Measurements from ENCODE around the gene NCOA7. TPM values are rescaled to one million over a fixed set of nuclear protein-coding genes. Genes with fewer than 3 reads are reported as not detected.
"Not testable (repeated sequence)": the region's sequence is repeated elsewhere in the genome, so short reads cannot be mapped to it uniquely, and the experiment has no call there.

NCOA7 gene
- total and polyA plus RNA-seq, 9 donors = 5.5 to 9.1 (median 6.1) TPM

GRCh38 chr6:125802383-125802782 is 11.6 kb downstream of the NCOA7 start:
- Histone ChIP-seq H3K4me3 (ENCODE audit: low read length) (no peak overlapping the region), H3K27ac (ENCODE audit: low read length) (no peak overlapping the region), H3K9me3 (replicated peaks; ENCODE audit: control insufficient read depth, low read depth, low read length) (no peaks in the 10 kb centered on the region), H3K36me3 (ENCODE audit: control insufficient read depth, insufficient read depth, low read length) (no peaks in the 10 kb centered on the region), H3K4me1 (ENCODE audit: control insufficient read depth, insufficient read depth, low read length) (no peaks in the 10 kb centered on the region), H3K27me3 (ENCODE audit: control insufficient read depth, insufficient read depth, low read length) (no peaks in the 10 kb centered on the region)
- no peak for DNase-seq
- 83% methylated on average over 1 of the region's 2 CpGs for WGBS (ENCODE audit: insufficient coverage)

DNA sequence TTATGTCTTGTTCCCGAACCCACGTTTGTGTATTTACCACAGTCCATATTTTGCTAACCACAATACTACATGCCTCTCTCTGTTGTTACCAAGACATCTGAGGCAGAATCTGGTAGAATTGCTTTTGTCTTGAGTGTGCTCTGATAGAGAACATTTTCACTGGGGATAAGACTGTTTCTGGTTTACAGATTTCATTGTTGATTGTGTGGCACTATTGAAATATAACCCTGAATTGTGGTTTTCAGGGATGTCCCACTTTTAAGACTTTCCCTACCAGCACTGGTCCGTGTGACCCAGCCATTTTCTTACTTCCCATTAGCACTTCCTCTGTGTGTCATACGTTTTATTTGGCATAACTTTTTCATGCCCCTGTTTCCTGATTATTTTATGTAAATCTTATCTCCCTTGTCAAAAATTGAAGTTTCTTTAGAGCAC is 12.2 kb downstream of the NCOA7 start:
- Histone ChIP-seq H3K4me1 (ENCODE audit: control insufficient read depth, insufficient read depth, low read length) (no peaks in the 10 kb centered on the region), H3K36me3 (ENCODE audit: control insufficient read depth, insufficient read depth, low read length) (no peaks in the 10 kb centered on the region), H3K27ac (ENCODE audit: low read length) (no peak overlapping the region), H3K27me3 (ENCODE audit: control insufficient read depth, insufficient read depth, low read length) (no peaks in the 10 kb centered on the region), H3K4me3 (ENCODE audit: low read length) (no peak overlapping the region), H3K9me3 (replicated peaks; ENCODE audit: control insufficient read depth, low read depth, low read length) (no peaks in the 10 kb centered on the region)
- DNase-seq = peak; percentile 38
- WGBS (ENCODE audit: insufficient coverage) = 20% methylated on average over 1 of the region's 4 CpGs

- Histone ChIP-seq H3K36me3 (ENCODE audit: control insufficient read depth, insufficient read depth, low read length) (no peaks in the 10 kb centered on the region), H3K27me3 (ENCODE audit: control insufficient read depth, insufficient read depth, low read length) (no peaks in the 10 kb centered on the region), H3K4me1 (ENCODE audit: control insufficient read depth, insufficient read depth, low read length) (no peaks in the 10 kb centered on the region), H3K4me3 (ENCODE audit: low read length) (no peak overlapping the region), H3K9me3 (replicated peaks; ENCODE audit: control insufficient read depth, low read depth, low read length) (no peaks in the 10 kb centered on the region), H3K27ac (ENCODE audit: low read length) (no peak overlapping the region)
- DNase-seq = no peak
Observed at GRCh38 chr6:125804264-125804663, 13.5 kb downstream of the NCOA7 start.

GRCh38 chr6:125804866-125805425 is 14.2 kb downstream of the NCOA7 start:
- 100% methylated on average over 2 of the region's 10 CpGs for WGBS (ENCODE audit: insufficient coverage)
- not testable (repeated sequence) for H3K4me1 ChIP-seq (ENCODE audit: control insufficient read depth, insufficient read depth, low read length); H3K36me3 ChIP-seq (ENCODE audit: control insufficient read depth, insufficient read depth, low read length); H3K9me3 ChIP-seq (replicated peaks; ENCODE audit: control insufficient read depth, low read depth, low read length); DNase-seq; H3K4me3 ChIP-seq (ENCODE audit: low read length); H3K27ac ChIP-seq (ENCODE audit: low read length); H3K27me3 ChIP-seq (ENCODE audit: control insufficient read depth, insufficient read depth, low read length)

DNA sequence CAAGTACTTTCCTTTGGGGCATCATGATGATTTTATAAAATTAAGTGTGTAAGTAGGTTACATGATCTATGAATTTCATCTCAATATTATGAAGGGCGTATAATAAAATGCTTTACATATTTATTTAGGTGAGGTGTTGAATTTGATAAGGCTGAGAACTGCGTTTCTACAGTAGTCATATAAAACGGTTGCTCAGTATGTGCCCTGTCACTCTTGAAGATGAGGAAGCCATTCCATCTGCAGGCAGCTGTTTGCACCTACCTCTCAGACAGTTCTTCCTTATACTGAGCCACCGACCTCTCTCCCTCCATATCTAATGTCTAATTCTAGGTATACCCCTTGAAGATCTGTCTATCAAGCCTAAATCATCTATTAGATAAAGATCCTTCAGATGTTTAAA is 16.1 kb downstream of the NCOA7 start:
- Histone ChIP-seq H3K4me1 (ENCODE audit: control insufficient read depth, insufficient read depth, low read length) (no peaks in the 10 kb centered on the region), H3K27ac (ENCODE audit: low read length) (no peak overlapping the region), H3K27me3 (ENCODE audit: control insufficient read depth, insufficient read depth, low read length) (no peaks in the 10 kb centered on the region), H3K4me3 (ENCODE audit: low read length) (no peak overlapping the region), H3K36me3 (ENCODE audit: control insufficient read depth, insufficient read depth, low read length) (no peaks in the 10 kb centered on the region), H3K9me3 (replicated peaks; ENCODE audit: control insufficient read depth, low read depth, low read length) (no peaks in the 10 kb centered on the region)
- DNase-seq = no peak
- WGBS (ENCODE audit: insufficient coverage) = 100% methylated on average over 1 of the region's 4 CpGs

DNA sequence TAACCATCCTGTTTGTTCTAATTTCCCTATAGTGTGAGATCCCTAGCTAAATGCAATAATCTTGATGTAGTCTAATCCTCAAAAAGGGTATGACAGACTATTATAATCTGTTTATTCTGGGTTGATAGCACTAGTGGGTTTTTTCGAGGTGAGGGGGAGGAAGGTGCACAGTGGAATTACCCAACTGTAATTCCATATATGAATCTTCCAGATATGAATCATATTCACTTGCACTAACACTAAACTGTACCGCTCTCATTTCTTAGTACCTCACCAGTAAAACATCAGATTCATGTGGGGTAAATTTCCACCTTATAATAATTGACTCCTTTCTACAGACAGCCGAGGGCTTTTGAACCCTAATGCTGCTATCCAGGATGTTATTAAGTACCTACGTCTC is 16.5 kb downstream of the NCOA7 start:
- H3K27me3 ChIP-seq (ENCODE audit: control insufficient read depth, insufficient read depth, low read length) = no peaks in the 10 kb centered on the region
- no peak for DNase-seq
- H3K4me3 ChIP-seq (ENCODE audit: low read length) = no peak overlapping the region
- no peaks in the 10 kb centered on the region for H3K36me3 ChIP-seq (ENCODE audit: control insufficient read depth, insufficient read depth, low read length)
- H3K4me1 ChIP-seq (ENCODE audit: control insufficient read depth, insufficient read depth, low read length) = no peaks in the 10 kb centered on the region
- no peak overlapping the region for H3K27ac ChIP-seq (ENCODE audit: low read length)
- H3K9me3 ChIP-seq (replicated peaks; ENCODE audit: control insufficient read depth, low read depth, low read length) = no peaks in the 10 kb centered on the region
- no CpG with 5 or more reads among the region's 4 CpGs for WGBS (ENCODE audit: insufficient coverage)

- DNase-seq = no peak
- H3K27me3 ChIP-seq (ENCODE audit: control insufficient read depth, insufficient read depth, low read length) = no peaks in the 10 kb centered on the region
- no peaks in the 10 kb centered on the region for H3K9me3 ChIP-seq (replicated peaks; ENCODE audit: control insufficient read depth, low read depth, low read length)
- H3K36me3 ChIP-seq (ENCODE audit: control insufficient read depth, insufficient read depth, low read length) = no peaks in the 10 kb centered on the region
- H3K27ac ChIP-seq (ENCODE audit: low read length) = no peak overlapping the region
- no peaks in the 10 kb centered on the region for H3K4me1 ChIP-seq (ENCODE audit: control insufficient read depth, insufficient read depth, low read length)
- no peak overlapping the region for H3K4me3 ChIP-seq (ENCODE audit: low read length)
- 54% methylated on average over 4 of the region's 4 CpGs for WGBS (ENCODE audit: insufficient coverage)
Observed at GRCh38 chr6:125808060-125808459, 17.3 kb downstream of the NCOA7 start.

GRCh38 chr6:125808591-125808990 is 17.8 kb downstream of the NCOA7 start:
- H3K4me1 ChIP-seq (ENCODE audit: control insufficient read depth, insufficient read depth, low read length) = no peaks in the 10 kb centered on the region
- H3K27me3 ChIP-seq (ENCODE audit: control insufficient read depth, insufficient read depth, low read length) = no peaks in the 10 kb centered on the region
- H3K27ac ChIP-seq (ENCODE audit: low read length) = no peak overlapping the region
- no peaks in the 10 kb centered on the region for H3K36me3 ChIP-seq (ENCODE audit: control insufficient read depth, insufficient read depth, low read length)
- no peak for DNase-seq
- no peaks in the 10 kb centered on the region for H3K9me3 ChIP-seq (replicated peaks; ENCODE audit: control insufficient read depth, low read depth, low read length)
- H3K4me3 ChIP-seq (ENCODE audit: low read length) = no peak overlapping the region

- DNase-seq = no peak
- no peaks in the 10 kb centered on the region for H3K27me3 ChIP-seq (ENCODE audit: control insufficient read depth, insufficient read depth, low read length)
- H3K27ac ChIP-seq (ENCODE audit: low read length) = no peak overlapping the region
- H3K4me3 ChIP-seq (ENCODE audit: low read length) = no peak overlapping the region
- peaks cover 2% of the 10 kb centered on the region for H3K4me1 ChIP-seq (ENCODE audit: control insufficient read depth, insufficient read depth, low read length)
- WGBS (ENCODE audit: insufficient coverage) = 70% methylated on average over 1 of the region's 3 CpGs
- no peaks in the 10 kb centered on the region for H3K9me3 ChIP-seq (replicated peaks; ENCODE audit: control insufficient read depth, low read depth, low read length)
- H3K36me3 ChIP-seq (ENCODE audit: control insufficient read depth, insufficient read depth, low read length) = no peaks in the 10 kb centered on the region
Observed at GRCh38 chr6:125809570-125810170, 18.9 kb downstream of the NCOA7 start.

GRCh38 chr6:125810445-125810844 is 19.7 kb downstream of the NCOA7 start:
- no peaks in the 10 kb centered on the region for H3K9me3 ChIP-seq (replicated peaks; ENCODE audit: control insufficient read depth, low read depth, low read length)
- H3K27me3 ChIP-seq (ENCODE audit: control insufficient read depth, insufficient read depth, low read length) = no peaks in the 10 kb centered on the region
- no peaks in the 10 kb centered on the region for H3K36me3 ChIP-seq (ENCODE audit: control insufficient read depth, insufficient read depth, low read length)
- H3K4me1 ChIP-seq (ENCODE audit: control insufficient read depth, insufficient read depth, low read length) = peaks cover 2% of the 10 kb centered on the region
- no CpG with 5 or more reads among the region's 1 CpG for WGBS (ENCODE audit: insufficient coverage)
- no peak for DNase-seq
- no peak overlapping the region for H3K27ac ChIP-seq (ENCODE audit: low read length)
- H3K4me3 ChIP-seq (ENCODE audit: low read length) = no peak overlapping the region

DNA sequence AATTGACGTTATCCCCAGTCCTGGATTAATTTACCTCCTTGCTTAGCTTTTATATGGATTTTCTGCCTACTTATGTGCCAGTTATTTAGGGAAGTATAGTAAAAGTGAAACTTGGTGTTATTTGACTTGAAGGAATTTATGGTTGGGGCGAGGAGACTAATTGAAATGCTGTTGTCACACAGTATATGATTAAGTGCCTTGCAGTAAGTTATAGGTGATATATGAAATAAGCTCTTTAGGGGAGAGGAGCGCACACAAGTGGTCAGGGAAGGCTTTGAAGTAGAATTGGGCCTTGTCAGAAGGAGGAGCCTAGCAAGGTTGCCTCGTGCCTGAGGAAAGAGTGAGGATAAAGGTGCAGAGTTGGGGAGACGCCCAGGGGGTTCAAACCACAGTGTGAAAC is 20.5 kb downstream of the NCOA7 start:
- H3K27ac ChIP-seq (ENCODE audit: low read length) = no peak overlapping the region
- DNase-seq = peak; percentile 23
- H3K27me3 ChIP-seq (ENCODE audit: control insufficient read depth, insufficient read depth, low read length) = no peaks in the 10 kb centered on the region
- H3K9me3 ChIP-seq (replicated peaks; ENCODE audit: control insufficient read depth, low read depth, low read length) = no peaks in the 10 kb centered on the region
- H3K4me1 ChIP-seq (ENCODE audit: control insufficient read depth, insufficient read depth, low read length) = peaks cover 2% of the 10 kb centered on the region
- no peaks in the 10 kb centered on the region for H3K36me3 ChIP-seq (ENCODE audit: control insufficient read depth, insufficient read depth, low read length)
- WGBS (ENCODE audit: insufficient coverage) = 76% methylated on average over 4 of the region's 5 CpGs
- no peak overlapping the region for H3K4me3 ChIP-seq (ENCODE audit: low read length)

All from muscle of leg (tissue), 11 donors.